Gastrocnemius medialis (tissue), 4 donors: ENCODE data around the gene GSAP. TPM values are rescaled to one million over a fixed set of nuclear protein-coding genes. Genes with fewer than 3 reads are reported as not detected.

Experiments
- ATAC-seq, 2 donors: fragments of 150-250 bp; one replicate each; pipeline ENCODE4 v1.9.1; 2016
- DNase-seq, 2 donors: peaks; one replicate each; pipeline ENCODE4 v3.0.0-alpha.2; 2019
- H3K27ac ChIP-seq, 4 donors: fragments of 200-600 bp; sonication (generic); 1 replicate in 1 of 4; 2 replicates in 3 of 4; pipeline ENCODE4 v1.5.1; 2016 to 2018; ENCODE audit warnings: mild to moderate bottlenecking in 2 of 4, moderate library complexity in 1 of 4
- H3K27me3 ChIP-seq, 3 donors: fragments of 200-600 bp; sonication (generic) in 2 of 3; 1 replicate in 1 of 3; 2 replicates in 2 of 3; pipeline versions ENCODE4 v1.5.1 to v1.6.0; 2016 to 2019; ENCODE audit warnings: mild to moderate bottlenecking in 1 of 3, moderate library complexity in 1 of 3
- H3K36me3 ChIP-seq, 2 donors: fragments of 200-600 bp; sonication (generic) in 1 of 2; one replicate each; pipeline ENCODE4 v1.5.1; 2017 to 2018
- H3K4me1 ChIP-seq, 2 donors: fragments of 200-600 bp; sonication (generic) in 1 of 2; one replicate each; pipeline ENCODE4 v1.5.1; 2016 to 2017; ENCODE audit warnings: mild to moderate bottlenecking in 2 of 2
- H3K4me3 ChIP-seq, 4 donors: fragments of 200-600 bp; sonication (generic) in 3 of 4; 1 replicate in 1 of 4; 2 replicates in 3 of 4; pipeline ENCODE4 v1.5.1; 2016 to 2019; ENCODE audit warnings: mild to moderate bottlenecking in 2 of 4
- H3K9me3 ChIP-seq, 3 donors: fragments of 200-600 bp; sonication (generic) in 2 of 3; 1 replicate in 1 of 3; 2 replicates in 2 of 3; pipeline ENCODE4 v1.5.1; 2016 to 2019
- POLR2A ChIP-seq, 2 donors: fragments of 450-650 bp; IDR thresholded peaks; one replicate each; pipeline ENCODE4 v1.6.1; 2017; ENCODE audit warnings: antibody characterized with exemption in 2 of 2, mild to moderate bottlenecking in 2 of 2, moderate library complexity in 2 of 2
- in situ Hi-C, 4 donors: fragments of 200-750 bp; cut with MboI; loops; one replicate each; pipeline versions ENCODE4 v1.15.0 to v1.8.0; 2017; ENCODE audit warnings: low sequenced_read_pairs in 4 of 4
- intact Hi-C: fragments of 100-400 bp; cut with DNase I; formaldehyde crosslinking; loops from one replicate; pipeline ENCODE4 v1.15.1; 2023; ENCODE audit warnings: low total_unique reads
- total RNA-seq, 4 donors: library from RNA; depleted of rRNA; stranded (reverse); fragments of >200 nt; gene quantifications; one replicate each; pipeline versions ENCODE4 v1.1.0 to v1.2.3, GENCODE V29; 2016
- TF ChIP-seq, protein P1 (sequence below), 5 experiments: fragments of 450-650 bp in 3 of 5; fragments of 200-600 bp in 2 of 5; sonication (generic) in 2 of 5; IDR thresholded peaks in 4 of 5; conservative IDR thresholded peaks in 1 of 5; 1 replicate in 4 of 5; 2 replicates in 1 of 5; pipeline ENCODE4 v1.5.1; 2016 to 2019; ENCODE audit warnings: antibody characterized with exemption in 5 of 5, mild to moderate bottlenecking in 3 of 5, moderate library complexity in 3 of 5

The GSAP gene
- total RNA-seq, 4 donors from 2014 or later, result 1.2 to 8.3 (median 2.5) TPM

DNA sequence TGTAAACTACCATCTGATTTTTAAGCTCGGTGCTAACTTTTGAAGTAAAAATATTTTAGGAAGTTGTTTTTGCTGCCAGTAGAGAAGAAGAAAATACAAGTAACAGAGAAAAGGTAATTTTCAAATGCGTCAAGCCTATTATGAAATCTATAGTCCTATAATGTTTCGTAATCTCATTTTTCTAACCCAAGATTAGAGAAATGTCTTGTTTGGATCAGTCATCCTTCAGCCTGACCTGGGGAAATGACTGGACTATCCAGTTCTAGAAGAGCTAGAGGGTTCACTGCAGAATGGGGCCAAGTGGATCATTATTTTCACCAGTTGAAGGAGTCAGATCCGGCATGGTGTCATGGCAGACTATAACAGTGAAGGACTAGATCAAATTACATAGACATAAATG, 153.8 kb downstream of the GSAP start:
- H3K27ac ChIP-seq, result no peak overlapping the region
- no peaks in the 10 kb centered on the region for H3K27me3 ChIP-seq
- no peaks in the 10 kb centered on the region for H3K9me3 ChIP-seq
- in situ Hi-C loops, result no loop called here
- no peak for DNase-seq
- no peaks in the 10 kb centered on the region for H3K36me3 ChIP-seq
- no peaks in the 10 kb centered on the region for H3K4me1 ChIP-seq
- no peak overlapping the region for H3K4me3 ChIP-seq
- no peak for ATAC-seq
- intact Hi-C loops, result no loop called here
- TF ChIP-seq, protein P1, sequence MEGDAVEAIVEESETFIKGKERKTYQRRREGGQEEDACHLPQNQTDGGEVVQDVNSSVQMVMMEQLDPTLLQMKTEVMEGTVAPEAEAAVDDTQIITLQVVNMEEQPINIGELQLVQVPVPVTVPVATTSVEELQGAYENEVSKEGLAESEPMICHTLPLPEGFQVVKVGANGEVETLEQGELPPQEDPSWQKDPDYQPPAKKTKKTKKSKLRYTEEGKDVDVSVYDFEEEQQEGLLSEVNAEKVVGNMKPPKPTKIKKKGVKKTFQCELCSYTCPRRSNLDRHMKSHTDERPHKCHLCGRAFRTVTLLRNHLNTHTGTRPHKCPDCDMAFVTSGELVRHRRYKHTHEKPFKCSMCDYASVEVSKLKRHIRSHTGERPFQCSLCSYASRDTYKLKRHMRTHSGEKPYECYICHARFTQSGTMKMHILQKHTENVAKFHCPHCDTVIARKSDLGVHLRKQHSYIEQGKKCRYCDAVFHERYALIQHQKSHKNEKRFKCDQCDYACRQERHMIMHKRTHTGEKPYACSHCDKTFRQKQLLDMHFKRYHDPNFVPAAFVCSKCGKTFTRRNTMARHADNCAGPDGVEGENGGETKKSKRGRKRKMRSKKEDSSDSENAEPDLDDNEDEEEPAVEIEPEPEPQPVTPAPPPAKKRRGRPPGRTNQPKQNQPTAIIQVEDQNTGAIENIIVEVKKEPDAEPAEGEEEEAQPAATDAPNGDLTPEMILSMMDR (IDR thresholded peaks at IDR 0.05 in 4 of 5, conservative IDR thresholded peaks at IDR 0.05 in 1 of 5), result no peak
- no peak for TF ChIP-seq POLR2A (IDR thresholded peaks at IDR 0.05)

Other genes starting within 250 kb of the GSAP start
- gene FGL2, start 216.5 kb downstream of the GSAP start, total RNA-seq, result 1 to 10 TPM; 1.7 to 5.8 (median 5.4) TPM
- 10 to 100 TPM; 22.7 to 38.0 (median 27.7) TPM for gene PTPN12, start 120.9 kb upstream of the GSAP start, total RNA-seq